NCI-H187 (cell line): ENCODE data around the gene TRIM31.
"Not testable (repeated sequence)": the region's sequence is repeated elsewhere in the genome, so short reads cannot be mapped to it uniquely, and the experiment has no call there.

Experiments used
- DNase-seq, 2 experiments: peaks; one replicate each; lab custom pipeline; 2025; lab: John Stamatoyannopoulos, UW

TRIM31 gene

GRCh38 chr6:30149234-30149633, 36.3 kb upstream of the TRIM31 start:
- DNase-seq, result no peak

- no peak for DNase-seq
Observed at GRCh38 chr6:30147096-30147495, 34.2 kb upstream of the TRIM31 start.

GRCh38 chr6:30145818-30146217, 32.9 kb upstream of the TRIM31 start:
- no peak for DNase-seq

- DNase-seq, result no peak
Observed at GRCh38 chr6:30144811-30145210, 31.9 kb upstream of the TRIM31 start.

GRCh38 chr6:30143780-30144179, 30.9 kb upstream of the TRIM31 start:
- no peak for DNase-seq

GRCh38 chr6:30142665-30143064, 29.8 kb upstream of the TRIM31 start:
- no peak for DNase-seq

- not testable (repeated sequence) for DNase-seq
Observed at GRCh38 chr6:30140240-30140639, 27.4 kb upstream of the TRIM31 start.

- DNase-seq, result no peak
Observed at GRCh38 chr6:30136570-30137286, 23.8 kb upstream of the TRIM31 start.

- no peak for DNase-seq
Observed at GRCh38 chr6:30135757-30136156, 22.9 kb upstream of the TRIM31 start, which contains the start of gene TRIM40. TRIM40 (plus strand) TSS chr6:30136140; CDS start chr6:30137037, 897 bp downstream.

- DNase-seq, result no peak
Observed at GRCh38 chr6:30135147-30135546, 22.3 kb upstream of the TRIM31 start.

- DNase-seq, result no peak
Observed at GRCh38 chr6:30131947-30132497, 19.1 kb upstream of the TRIM31 start.

GRCh38 chr6:30130887-30131862, 18.3 kb upstream of the TRIM31 start:
- peak in 1 of 2 experiments; percentile 43 for DNase-seq

- no peak for DNase-seq
Observed at GRCh38 chr6:30130179-30130679, 17.3 kb upstream of the TRIM31 start.

GRCh38 chr6:30129265-30130178, 16.6 kb upstream of the TRIM31 start:
- no peak for DNase-seq

GRCh38 chr6:30127238-30128093, 14.6 kb upstream of the TRIM31 start:
- no peak for DNase-seq

GRCh38 chr6:30122515-30122914, 9.6 kb upstream of the TRIM31 start:
- no peak for DNase-seq

- no peak for DNase-seq
Observed at GRCh38 chr6:30121446-30122366, 8.8 kb upstream of the TRIM31 start.

- not testable (repeated sequence) for DNase-seq
Observed at GRCh38 chr6:30118691-30119090, 5.8 kb upstream of the TRIM31 start.

- no peak for DNase-seq
Observed at GRCh38 chr6:30116724-30117123, 3.8 kb upstream of the TRIM31 start.
